Prostate gland (tissue), 2 donors: ENCODE measurements around the gene SOHLH1. TPM values are rescaled to one million over a fixed set of nuclear protein-coding genes. Genes with fewer than 3 reads are reported as not detected.

ENCODE experiments used
- DNase-seq: peaks from one replicate; pipeline ENCODE4 v3.0.0-alpha.2; 2019; ENCODE audit warnings: low spot score
- H3K27ac ChIP-seq, 2 donors: fragments of 200-600 bp; sonication (generic); 2 replicates each; pipeline ENCODE4 v1.5.1; 2017 to 2019
- H3K27me3 ChIP-seq: fragments of 200-600 bp; sonication (generic); replicated peaks from 2 replicates; pipeline ENCODE4 v1.5.1; 2019; ENCODE audit not compliant: insufficient read depth
- H3K36me3 ChIP-seq, 2 donors: fragments of 200-600 bp; sonication (generic); 1 replicate in 1 of 2; 2 replicates in 1 of 2; pipeline versions ENCODE4 v1.5.1 to v1.8.1; 2017 to 2019
- H3K4me1 ChIP-seq: fragments of 200-600 bp; sonication (generic); replicated peaks from 2 replicates; pipeline ENCODE4 v1.5.1; 2019
- H3K4me3 ChIP-seq, 2 donors: fragments of 200-600 bp; sonication (generic); 2 replicates each; pipeline ENCODE4 v1.5.1; 2017 to 2019
- H3K9me3 ChIP-seq: fragments of 200-600 bp; sonication (generic); 2 replicates; pipeline ENCODE4 v1.5.1; 2017
- CTCF ChIP-seq, 4 experiments: fragments of 200-600 bp in 2 of 4; fragments of 450-650 bp in 2 of 4; sonication (generic) in 2 of 4; IDR thresholded peaks; 1 replicate in 3 of 4; 2 replicates in 1 of 4; pipeline ENCODE4 v1.5.1; 2016 to 2019; ENCODE audit warnings: antibody characterized with exemption in 4 of 4, mild to moderate bottlenecking in 2 of 4, moderate library complexity in 2 of 4
- POLR2A ChIP-seq: fragments of 450-650 bp; IDR thresholded peaks from one replicate; pipeline ENCODE4 v1.6.1; 2016; ENCODE audit warnings: antibody characterized with exemption, mild to moderate bottlenecking
- POLR2AphosphoS5 ChIP-seq: sonication (generic); formaldehyde crosslinking; IDR thresholded peaks from one replicate; pipeline ENCODE4 v1.6.1; 2017; ENCODE audit warnings: antibody characterized with exemption
- WGBS: methylation state at CpG from one replicate; pipeline ENCODE4 v1.1.5; 2018; 5-methylcytosine and 5-hydroxymethylcytosine counted together
- intact Hi-C: fragments of 100-400 bp; cut with DNase I; formaldehyde crosslinking; loops from one replicate; pipeline ENCODE4 v1.14.2; 2022
- total RNA-seq, 2 donors: library from RNA; depleted of rRNA; stranded (reverse); fragments of >200 nt; gene quantifications; one replicate each; pipeline ENCODE4 v1.1.0, GENCODE V29; 2016

The SOHLH1 gene
- total RNA-seq, 2 donors from 2014 or later: 16.8 TPM; not detected in 1

- intact Hi-C loops: no loop called here
- Histone ChIP-seq H3K9me3 (no peaks in the 10 kb centered on the region), H3K27me3 (peaks cover 7% of the 10 kb centered on the region), H3K27ac (no peak overlapping the region), H3K4me3 (no peak overlapping the region), H3K36me3 (no peaks in the 10 kb centered on the region), H3K4me1 (no peaks in the 10 kb centered on the region)
- DNase-seq: no peak
- WGBS: 92% methylated on average over 19 of the region's 19 CpGs
- TF ChIP-seq POLR2A (no peak), POLR2AphosphoS5 (no peak), CTCF (IDR thresholded peaks at IDR 0.05) (no peak)
These were observed 8.3 kb downstream of the SOHLH1 start for GRCh38 chr9:135690836-135691570.

- TF ChIP-seq POLR2A (no peak), POLR2AphosphoS5 (no peak), CTCF (IDR thresholded peaks at IDR 0.05) (no peak)
- H3K4me1 ChIP-seq: no peaks in the 10 kb centered on the region
- no peak for DNase-seq
- H3K27me3 ChIP-seq: peaks cover 7% of the 10 kb centered on the region
- H3K36me3 ChIP-seq: no peaks in the 10 kb centered on the region
- intact Hi-C loops: no loop called here
- H3K9me3 ChIP-seq: no peaks in the 10 kb centered on the region
- 82% methylated on average over 10 of the region's 10 CpGs for WGBS
- no peak overlapping the region for H3K27ac ChIP-seq
- H3K4me3 ChIP-seq: no peak overlapping the region
These were observed 10.3 kb downstream of the SOHLH1 start for GRCh38 chr9:135689011-135689410.

- WGBS: 89% methylated on average over 15 of the region's 15 CpGs
- no peak for DNase-seq
- no peaks in the 10 kb centered on the region for H3K36me3 ChIP-seq
- H3K4me3 ChIP-seq: no peak overlapping the region
- peaks cover 3% of the 10 kb centered on the region for H3K27me3 ChIP-seq
- intact Hi-C loops: no loop called here
- no peaks in the 10 kb centered on the region for H3K9me3 ChIP-seq
- H3K27ac ChIP-seq: no peak overlapping the region
- H3K4me1 ChIP-seq: no peaks in the 10 kb centered on the region
- TF ChIP-seq POLR2A (no peak), CTCF (IDR thresholded peaks at IDR 0.05) (no peak), POLR2AphosphoS5 (no peak)
These were observed 12.1 kb downstream of the SOHLH1 start for GRCh38 chr9:135687216-135687615.

GRCh38 chr9:135684691-135685090 lies 14.6 kb downstream of the SOHLH1 start:
- Histone ChIP-seq H3K36me3 (no peaks in the 10 kb centered on the region), H3K4me3 (no peak overlapping the region), H3K9me3 (no peaks in the 10 kb centered on the region), H3K27me3 (peaks cover 2% of the 10 kb centered on the region), H3K4me1 (no peaks in the 10 kb centered on the region), H3K27ac (no peak overlapping the region)
- DNase-seq: no peak
- 69% methylated on average over 17 of the region's 17 CpGs for WGBS
- intact Hi-C loops: no loop called here
- TF ChIP-seq POLR2AphosphoS5 (no peak), CTCF (IDR thresholded peaks at IDR 0.05) (no peak)

GRCh38 chr9:135683401-135684034 lies 15.8 kb downstream of the SOHLH1 start:
- H3K4me3 ChIP-seq: no peak overlapping the region
- no peaks in the 10 kb centered on the region for H3K4me1 ChIP-seq
- TF ChIP-seq POLR2AphosphoS5 (no peak), POLR2A (no peak), CTCF (IDR thresholded peaks at IDR 0.05) (no peak)
- H3K27me3 ChIP-seq: peaks cover 2% of the 10 kb centered on the region
- no peak overlapping the region for H3K27ac ChIP-seq
- H3K36me3 ChIP-seq: no peaks in the 10 kb centered on the region
- 57% methylated on average over 14 of the region's 15 CpGs for WGBS
- DNase-seq: no peak
- no peaks in the 10 kb centered on the region for H3K9me3 ChIP-seq
- intact Hi-C loops: no loop called here
